ENCODE measurements around the gene PITX1.

Gene PITX1

GRCh38 chr5:135013947-135014570 is 20.0 kb downstream of the PITX1 start:
- Histone ChIP-seq H3K4me3 (ENCODE audit: low read depth, low read length) (no peak overlapping the region), H3K36me3 (replicated peaks) (no peaks in the 10 kb centered on the region), H3K27ac (no peak overlapping the region), H3K27me3 (replicated peaks) (no peaks in the 10 kb centered on the region)
- no peak for DNase-seq
- TF ChIP-seq, protein P1, sequence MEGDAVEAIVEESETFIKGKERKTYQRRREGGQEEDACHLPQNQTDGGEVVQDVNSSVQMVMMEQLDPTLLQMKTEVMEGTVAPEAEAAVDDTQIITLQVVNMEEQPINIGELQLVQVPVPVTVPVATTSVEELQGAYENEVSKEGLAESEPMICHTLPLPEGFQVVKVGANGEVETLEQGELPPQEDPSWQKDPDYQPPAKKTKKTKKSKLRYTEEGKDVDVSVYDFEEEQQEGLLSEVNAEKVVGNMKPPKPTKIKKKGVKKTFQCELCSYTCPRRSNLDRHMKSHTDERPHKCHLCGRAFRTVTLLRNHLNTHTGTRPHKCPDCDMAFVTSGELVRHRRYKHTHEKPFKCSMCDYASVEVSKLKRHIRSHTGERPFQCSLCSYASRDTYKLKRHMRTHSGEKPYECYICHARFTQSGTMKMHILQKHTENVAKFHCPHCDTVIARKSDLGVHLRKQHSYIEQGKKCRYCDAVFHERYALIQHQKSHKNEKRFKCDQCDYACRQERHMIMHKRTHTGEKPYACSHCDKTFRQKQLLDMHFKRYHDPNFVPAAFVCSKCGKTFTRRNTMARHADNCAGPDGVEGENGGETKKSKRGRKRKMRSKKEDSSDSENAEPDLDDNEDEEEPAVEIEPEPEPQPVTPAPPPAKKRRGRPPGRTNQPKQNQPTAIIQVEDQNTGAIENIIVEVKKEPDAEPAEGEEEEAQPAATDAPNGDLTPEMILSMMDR (IDR thresholded peaks at IDR 0.05; ENCODE audit: low read depth, low read length, missing control alignments) = no peak
- in situ Hi-C loops (cut with HindIII; ENCODE audit: low pct_ligation_motif_present, low sequenced_read_pairs) = no loop called here

- TF ChIP-seq, protein P1 (IDR thresholded peaks at IDR 0.05; ENCODE audit: low read depth, low read length, missing control alignments) = no peak
- in situ Hi-C loops (cut with HindIII; ENCODE audit: low pct_ligation_motif_present, low sequenced_read_pairs) = no loop called here
- Histone ChIP-seq H3K27me3 (replicated peaks) (no peaks in the 10 kb centered on the region), H3K27ac (no peak overlapping the region), H3K36me3 (replicated peaks) (no peaks in the 10 kb centered on the region), H3K4me3 (ENCODE audit: low read depth, low read length) (no peak overlapping the region)
- DNase-seq = no peak
Observed at GRCh38 chr5:135013445-135013844, 20.6 kb downstream of the PITX1 start.

DNA sequence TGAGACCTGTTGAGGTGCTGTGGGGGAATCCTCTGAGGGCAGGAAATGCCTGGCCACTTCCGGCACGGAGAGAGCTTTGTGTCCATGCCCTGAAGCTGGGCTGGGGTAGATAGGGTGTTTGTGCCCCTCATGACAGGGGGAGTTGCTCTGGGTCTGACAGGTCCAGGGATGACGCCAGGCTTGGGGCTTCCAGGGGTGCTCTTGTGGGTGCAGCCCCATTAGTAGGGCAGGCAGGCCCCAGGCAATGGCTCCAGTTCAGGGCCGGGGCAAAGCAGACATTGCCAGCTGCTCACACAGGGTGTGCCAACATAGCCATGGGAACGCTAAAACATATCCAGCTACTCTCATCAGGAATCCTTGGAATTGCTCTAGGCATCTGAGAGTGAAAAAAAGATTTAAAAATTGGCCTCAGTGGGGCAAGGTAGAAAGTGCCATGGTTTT is 21.1 kb downstream of the PITX1 start:
- no peaks in the 10 kb centered on the region for H3K36me3 ChIP-seq (replicated peaks)
- no peak overlapping the region for H3K4me3 ChIP-seq (ENCODE audit: low read depth, low read length)
- DNase-seq = no peak
- H3K27me3 ChIP-seq (replicated peaks) = no peaks in the 10 kb centered on the region
- no peak overlapping the region for H3K27ac ChIP-seq
- TF ChIP-seq, protein P1 (IDR thresholded peaks at IDR 0.05; ENCODE audit: low read depth, low read length, missing control alignments) = no peak
- in situ Hi-C loops (cut with HindIII; ENCODE audit: low pct_ligation_motif_present, low sequenced_read_pairs) = no loop called here

DNA sequence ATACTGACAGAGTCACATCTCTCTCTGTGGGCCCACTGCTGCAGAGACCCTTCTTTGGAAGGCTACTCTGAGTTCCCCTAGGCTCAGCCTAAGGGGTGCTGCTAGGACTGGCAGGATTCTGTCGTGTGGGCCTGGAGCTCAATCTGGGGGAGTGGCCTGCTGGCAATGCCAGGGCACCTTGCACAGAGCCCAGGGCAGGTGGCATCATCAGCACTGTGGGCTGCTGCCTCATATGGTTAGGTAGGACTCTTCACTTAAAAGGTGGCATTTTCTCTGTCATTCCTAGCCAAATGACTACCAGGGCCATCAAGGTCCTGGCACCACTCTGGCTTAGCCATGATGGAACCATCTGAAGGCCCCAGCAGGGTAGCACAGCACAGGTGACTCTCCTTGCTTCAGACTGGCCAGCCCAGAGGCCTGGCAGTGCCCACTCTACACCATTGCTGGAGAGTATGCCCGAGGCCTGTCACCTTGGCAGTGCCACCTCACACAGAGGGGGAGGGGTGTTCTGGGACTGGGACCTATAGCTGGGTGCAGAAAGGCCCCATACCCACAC is 21.9 kb downstream of the PITX1 start:
- no peak overlapping the region for H3K27ac ChIP-seq
- in situ Hi-C loops (cut with HindIII; ENCODE audit: low pct_ligation_motif_present, low sequenced_read_pairs) = no loop called here
- TF ChIP-seq, protein P1 (IDR thresholded peaks at IDR 0.05; ENCODE audit: low read depth, low read length, missing control alignments) = no peak

DNA sequence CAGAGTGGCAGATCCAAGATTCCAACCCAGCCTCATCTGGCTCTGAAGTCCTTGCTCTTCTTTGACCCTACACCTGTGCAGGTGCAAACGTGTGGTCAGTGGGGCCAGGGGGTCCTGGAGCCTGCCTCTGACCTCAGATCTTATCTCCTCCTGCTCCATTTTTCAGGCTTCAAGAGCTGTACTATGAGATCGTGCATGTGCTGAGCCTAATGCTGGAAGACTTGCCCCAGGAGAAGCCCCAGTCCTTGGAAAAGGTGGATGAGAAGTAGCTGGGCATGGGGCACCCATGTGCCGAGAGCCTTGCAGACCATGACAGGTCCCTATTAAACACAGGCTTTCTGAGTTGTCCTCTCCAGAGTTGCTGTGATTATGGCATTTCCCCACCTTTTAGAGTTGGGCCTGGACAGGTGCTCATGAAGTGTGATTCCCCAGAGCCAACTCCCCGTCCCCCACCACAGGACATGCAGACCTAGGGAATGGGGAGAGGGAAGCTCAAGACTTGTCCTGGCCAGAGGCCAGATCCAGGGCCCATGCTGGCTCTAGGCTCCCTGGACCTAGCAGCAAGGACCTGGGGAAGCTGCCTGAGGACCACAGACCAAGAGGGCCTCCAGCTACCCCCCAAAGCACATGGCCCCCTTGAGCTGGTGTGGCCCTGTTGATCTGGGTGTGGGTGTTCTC is 22.5 kb downstream of the PITX1 start:
- no peaks in the 10 kb centered on the region for H3K27me3 ChIP-seq (replicated peaks)
- no peak overlapping the region for H3K4me3 ChIP-seq (ENCODE audit: low read depth, low read length)
- DNase-seq = no peak
- in situ Hi-C loops (cut with HindIII; ENCODE audit: low pct_ligation_motif_present, low sequenced_read_pairs) = no loop called here
- H3K36me3 ChIP-seq (replicated peaks) = no peaks in the 10 kb centered on the region
- H3K27ac ChIP-seq = no peak overlapping the region
- TF ChIP-seq, protein P1 (IDR thresholded peaks at IDR 0.05; ENCODE audit: low read depth, low read length, missing control alignments) = no peak

More for the DNA sequence above, 21.9 kb downstream of the PITX1 start:
- DNase-seq = no peak
- Histone ChIP-seq H3K27me3 (replicated peaks) (no peaks in the 10 kb centered on the region), H3K36me3 (replicated peaks) (no peaks in the 10 kb centered on the region), H3K4me3 (ENCODE audit: low read depth, low read length) (no peak overlapping the region)

Measured in brain microvascular endothelial cell (primary cell).